Stomach (tissue), 4 donors: Measurements from ENCODE around the gene DSE.

Experiments
- CTCF ChIP-seq, 7 experiments: fragments of 450-650 bp in 4 of 7; fragments of 200-600 bp in 3 of 7; sonication (generic) in 3 of 7; IDR thresholded peaks; one replicate each; pipeline ENCODE4 v1.5.1; 2016 to 2019; ENCODE audit warnings: antibody characterized with exemption in 7 of 7, control low read depth in 2 of 7, mild to moderate bottlenecking in 1 of 7
- EP300 ChIP-seq: sonication (generic); formaldehyde crosslinking; IDR thresholded peaks from one replicate; pipeline ENCODE4 v1.6.1; 2017; ENCODE audit warnings: antibody characterized with exemption

- TF ChIP-seq EP300 (no peak), CTCF (IDR thresholded peaks at IDR 0.05) (no peak)
These were observed 29.6 kb downstream of the DSE start for GRCh38 chr6:116400328-116400727.
